IPS DF 4.7 (cell line): ENCODE data around the gene ELAVL3.
"Not testable (repeated sequence)": the region's sequence is repeated elsewhere in the genome, so short reads cannot be mapped to it uniquely, and the experiment has no call there.

Experiments used
- DNase-seq: peaks from one replicate; pipeline ENCODE4 v3.0.0-alpha.2; 2013; ENCODE audit warnings: low spot score; ENCODE audit errors: extremely low read depth

The ELAVL3 gene

GRCh38 chr19:11406703-11407236 is 74.1 kb downstream of the ELAVL3 start:
- DNase-seq, result not testable (repeated sequence)

GRCh38 chr19:11405846-11406643 is 74.8 kb downstream of the ELAVL3 start:
- DNase-seq, result no peak

GRCh38 chr19:11404588-11405222 is 76.1 kb downstream of the ELAVL3 start:
- no peak for DNase-seq

- DNase-seq, result no peak
These were observed 78.9 kb downstream of the ELAVL3 start for GRCh38 chr19:11401808-11402543.
